Osteocyte (in vitro differentiated cells): ENCODE data around the gene OR2T35. TPM values are rescaled to one million over a fixed set of nuclear protein-coding genes. Genes with fewer than 3 reads are reported as not detected.
A peak's percentile ranks its signal among the peaks of the same experiment; 100 is the strongest.

Experiments used
- DNase-seq: peaks from one replicate; pipeline ENCODE4 v3.0.0; 2021; ENCODE audit warnings: mixed read lengths; ENCODE audit not compliant: unreplicated experiment; ENCODE audit errors: extremely low spot score
- H3K27ac Mint-ChIP-seq: one replicate; pipeline ENCODE4 v1.8.0; 2021; ENCODE audit warnings: mild to moderate bottlenecking, mixed read lengths; ENCODE audit not compliant: unreplicated experiment
- H3K27me3 Mint-ChIP-seq: one replicate; pipeline ENCODE4 v1.8.0; 2021; ENCODE audit warnings: mixed read lengths; ENCODE audit not compliant: unreplicated experiment
- H3K36me3 Mint-ChIP-seq: one replicate; pipeline ENCODE4 v1.8.0; 2021; ENCODE audit warnings: mixed read lengths; ENCODE audit not compliant: unreplicated experiment
- H3K4me1 Mint-ChIP-seq: one replicate; pipeline ENCODE4 v1.8.0; 2021; ENCODE audit warnings: mixed read lengths; ENCODE audit not compliant: unreplicated experiment
- H3K4me3 Mint-ChIP-seq: one replicate; pipeline ENCODE4 v1.8.0; 2021; ENCODE audit warnings: mild to moderate bottlenecking, moderate library complexity, mixed read lengths; ENCODE audit not compliant: unreplicated experiment
- H3K9me3 Mint-ChIP-seq: one replicate; pipeline ENCODE4 v1.8.0; 2021; ENCODE audit warnings: mixed read lengths; ENCODE audit not compliant: unreplicated experiment
- total RNA-seq: library from RNA; stranded (reverse); gene quantifications from 2 replicates; pipeline ENCODE4 v1.2.1, GENCODE V29; 2021
- TF ChIP-seq, protein P1 (sequence below): fragments of 200-600 bp; sonication (generic); IDR thresholded peaks from 2 replicates; pipeline ENCODE4 v1.5.0; 2021; ENCODE audit warnings: antibody characterized with exemption, mild to moderate bottlenecking, moderate library complexity

Gene OR2T35
- total RNA-seq, 1 donor from 2014 or later, result not detected

GRCh38 chr1:248625166-248625565, 19.9 kb downstream of the OR2T35 start:
- Mint-ChIP-seq H3K27me3 (no peaks in the 10 kb centered on the region), H3K27ac (no peak overlapping the region), H3K4me3 (no peak overlapping the region), H3K36me3 (no peaks in the 10 kb centered on the region), H3K4me1 (no peaks in the 10 kb centered on the region), H3K9me3 (peaks cover 12% of the 10 kb centered on the region)
- TF ChIP-seq, protein P1, sequence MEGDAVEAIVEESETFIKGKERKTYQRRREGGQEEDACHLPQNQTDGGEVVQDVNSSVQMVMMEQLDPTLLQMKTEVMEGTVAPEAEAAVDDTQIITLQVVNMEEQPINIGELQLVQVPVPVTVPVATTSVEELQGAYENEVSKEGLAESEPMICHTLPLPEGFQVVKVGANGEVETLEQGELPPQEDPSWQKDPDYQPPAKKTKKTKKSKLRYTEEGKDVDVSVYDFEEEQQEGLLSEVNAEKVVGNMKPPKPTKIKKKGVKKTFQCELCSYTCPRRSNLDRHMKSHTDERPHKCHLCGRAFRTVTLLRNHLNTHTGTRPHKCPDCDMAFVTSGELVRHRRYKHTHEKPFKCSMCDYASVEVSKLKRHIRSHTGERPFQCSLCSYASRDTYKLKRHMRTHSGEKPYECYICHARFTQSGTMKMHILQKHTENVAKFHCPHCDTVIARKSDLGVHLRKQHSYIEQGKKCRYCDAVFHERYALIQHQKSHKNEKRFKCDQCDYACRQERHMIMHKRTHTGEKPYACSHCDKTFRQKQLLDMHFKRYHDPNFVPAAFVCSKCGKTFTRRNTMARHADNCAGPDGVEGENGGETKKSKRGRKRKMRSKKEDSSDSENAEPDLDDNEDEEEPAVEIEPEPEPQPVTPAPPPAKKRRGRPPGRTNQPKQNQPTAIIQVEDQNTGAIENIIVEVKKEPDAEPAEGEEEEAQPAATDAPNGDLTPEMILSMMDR, result no peak
- no peak for DNase-seq

DNA sequence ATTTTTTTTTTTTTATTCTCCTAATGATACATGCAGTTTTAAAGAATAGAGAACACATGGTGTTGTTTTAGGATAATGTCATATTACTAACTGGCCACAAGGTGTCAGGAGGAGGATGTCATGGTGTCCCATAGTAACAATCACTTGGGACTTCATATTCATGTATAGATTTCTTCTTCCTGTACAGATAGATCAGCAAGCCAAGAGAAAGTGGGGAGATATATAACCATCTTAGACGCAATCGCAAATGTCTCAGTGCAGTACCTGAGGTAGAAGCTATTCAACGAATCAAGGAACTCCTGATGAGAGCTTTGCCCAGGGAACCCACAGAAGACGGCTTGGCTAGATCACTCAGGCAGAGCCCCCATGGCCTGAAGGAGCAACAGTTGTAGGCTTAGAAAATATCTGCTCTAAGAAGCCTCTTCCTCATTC, 22.5 kb downstream of the OR2T35 start:
- DNase-seq, result no peak
- H3K27me3 Mint-ChIP-seq, result no peaks in the 10 kb centered on the region

DNA sequence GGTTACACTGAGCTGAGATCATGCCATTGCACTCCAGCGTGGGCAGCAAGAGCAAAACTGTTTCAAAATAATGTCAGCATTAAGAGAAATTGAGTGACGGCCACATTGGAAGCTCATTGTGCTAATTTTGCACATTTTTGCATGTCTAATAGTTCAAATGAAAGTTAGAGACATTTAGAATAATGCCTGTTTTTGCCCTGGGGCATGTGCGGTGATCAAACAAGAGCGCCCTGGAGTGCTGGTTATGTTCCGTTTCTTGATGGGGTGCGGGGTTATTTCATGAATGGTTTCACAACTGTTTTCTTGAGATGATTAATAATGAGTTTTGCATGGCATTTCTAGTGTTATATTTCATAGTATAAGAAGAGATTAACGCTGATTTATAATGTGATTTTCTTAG, 23.3 kb downstream of the OR2T35 start:
- DNase-seq, result no peak
- Mint-ChIP-seq H3K9me3 (no peaks in the 10 kb centered on the region), H3K27me3 (no peaks in the 10 kb centered on the region), H3K36me3 (no peaks in the 10 kb centered on the region), H3K4me3 (no peak overlapping the region), H3K4me1 (no peaks in the 10 kb centered on the region), H3K27ac (no peak overlapping the region)
- TF ChIP-seq, protein P1, result no peak

More for the DNA sequence above, 22.5 kb downstream of the OR2T35 start:
- Mint-ChIP-seq H3K4me3 (no peak overlapping the region), H3K36me3 (no peaks in the 10 kb centered on the region), H3K9me3 (no peaks in the 10 kb centered on the region), H3K4me1 (no peaks in the 10 kb centered on the region), H3K27ac (no peak overlapping the region)
- TF ChIP-seq, protein P1, result peak; percentile 51

DNA sequence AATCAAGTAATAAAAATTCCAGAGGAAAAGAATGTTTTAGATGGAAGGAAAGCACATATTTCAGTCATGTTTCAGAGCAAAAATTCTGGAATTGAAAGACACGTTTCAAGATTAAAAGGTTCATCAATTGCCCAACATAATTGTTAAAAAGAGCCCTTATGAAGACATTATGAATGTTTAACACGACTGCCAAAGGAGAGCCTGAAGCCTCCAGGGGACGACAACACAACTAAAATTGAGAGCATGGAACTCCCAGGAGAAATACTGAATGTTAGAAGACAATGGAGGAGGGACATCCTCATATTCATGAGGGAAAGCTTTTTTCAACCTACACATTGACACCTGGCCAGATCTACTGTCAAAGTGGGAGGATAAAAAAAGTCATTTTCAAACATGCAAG, 26.2 kb downstream of the OR2T35 start:
- no peak overlapping the region for H3K27ac Mint-ChIP-seq
- H3K4me1 Mint-ChIP-seq, result no peaks in the 10 kb centered on the region
- DNase-seq, result no peak
- no peaks in the 10 kb centered on the region for H3K27me3 Mint-ChIP-seq
- TF ChIP-seq, protein P1, result peak; percentile 52
- H3K4me3 Mint-ChIP-seq, result no peak overlapping the region
- peaks cover 9% of the 10 kb centered on the region for H3K9me3 Mint-ChIP-seq
- H3K36me3 Mint-ChIP-seq, result no peaks in the 10 kb centered on the region

DNA sequence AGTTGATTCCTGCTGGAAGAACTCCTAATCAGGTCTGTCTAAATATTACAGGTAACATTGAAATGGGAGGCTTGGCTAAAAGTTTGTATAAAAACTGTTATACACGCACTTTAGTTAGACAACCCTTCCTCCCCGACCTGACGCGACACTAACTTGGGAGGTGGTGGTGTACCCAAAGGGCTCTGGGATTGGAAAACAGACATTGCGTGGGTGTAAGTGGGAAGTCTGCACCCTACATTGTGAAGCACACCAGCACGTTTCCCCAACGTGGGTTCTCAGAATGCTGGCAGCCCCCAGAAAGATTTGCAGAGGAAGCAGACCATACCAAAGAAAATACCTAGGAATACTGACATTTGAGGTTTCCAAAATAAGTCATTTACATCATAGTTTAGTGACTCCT, 27.0 kb downstream of the OR2T35 start:
- H3K27me3 Mint-ChIP-seq, result no peaks in the 10 kb centered on the region
- no peaks in the 10 kb centered on the region for H3K36me3 Mint-ChIP-seq
- H3K27ac Mint-ChIP-seq, result no peak overlapping the region
- no peak for DNase-seq
- TF ChIP-seq, protein P1, result no peak
- H3K9me3 Mint-ChIP-seq, result peaks cover 9% of the 10 kb centered on the region
- H3K4me1 Mint-ChIP-seq, result no peaks in the 10 kb centered on the region
- no peak overlapping the region for H3K4me3 Mint-ChIP-seq
